B cell (primary cell): ENCODE measurements around the gene CTSH. TPM values are rescaled to one million over a fixed set of nuclear protein-coding genes. Genes with fewer than 3 reads are reported as not detected.
A peak's percentile ranks its signal among the peaks of the same experiment; 100 is the strongest.

Experiments
- ATAC-seq: fragments of 200-7000 bp; cut with Tn5 transposase; one replicate; pipeline ENCODE4 v1.10.0; 2021; ENCODE audit warnings: low read depth, mild to moderate bottlenecking, moderate number of reproducible peaks, moderate library complexity
- CTCF ChIA-PET: fragments of 350-600 bp; sonication (Branson Sonifier 250); formaldehyde crosslinking; loops from one replicate; lab custom pipeline; 2021; ENCODE audit warnings: antibody characterized with exemption, inconsistent platforms; lab: Charles Lee
- POLR2A ChIA-PET: fragments of 350-600 bp; sonication (Branson Sonifier 250); formaldehyde crosslinking; loops from one replicate; lab custom pipeline; 2021; ENCODE audit warnings: antibody characterized with exemption; lab: Charles Lee
- DNase-seq: peaks from one replicate; pipeline ENCODE4 v3.0.0; 2013
- H2AFZ ChIP-seq: 2 replicates; pipeline ENCODE4 v1.6.1; 2012; ENCODE audit warnings: mild to moderate bottlenecking, low read depth, low read length; ENCODE audit not compliant: insufficient read depth, poor library complexity, severe bottlenecking
- H3K27ac ChIP-seq, 2 donors: 1 replicate in 1 of 2; 2 replicates in 1 of 2; pipeline ENCODE4 v1.5.1; 2012 to 2013; ENCODE audit warnings: low read length in 2 of 2, mild to moderate bottlenecking in 2 of 2, moderate library complexity in 1 of 2
- H3K27me3 ChIP-seq, 4 experiments: fragments of 200-600 bp in 1 of 4; sonication (generic) in 1 of 4; replicated peaks in 1 of 4; 1 replicate in 2 of 4; 2 replicates in 2 of 4; pipeline versions ENCODE4 v1.6.1 to v1.7.0; 2013 to 2016; ENCODE audit warnings: low read length in 3 of 4, mild to moderate bottlenecking in 2 of 4, mixed read lengths in 1 of 4, moderate library complexity in 1 of 4; ENCODE audit not compliant: insufficient read depth in 4 of 4, control insufficient read depth in 3 of 4; ENCODE audit errors: control extremely low read depth in 1 of 4
- H3K36me3 ChIP-seq, 2 experiments: replicated peaks in 1 of 2; 1 replicate in 1 of 2; 2 replicates in 1 of 2; pipeline versions ENCODE4 v1.6.1 to v1.7.1; 2013; ENCODE audit warnings: low read length in 1 of 2; ENCODE audit not compliant: insufficient read depth in 2 of 2, control insufficient read depth in 1 of 2; ENCODE audit errors: control extremely low read depth in 1 of 2, extremely low read depth in 1 of 2
- H3K4me1 ChIP-seq, 2 donors: fragments of 200-600 bp in 1 of 2; sonication (generic) in 1 of 2; 1 replicate in 1 of 2; 2 replicates in 1 of 2; pipeline versions ENCODE4 v1.5.1 to v1.6.1; 2013 to 2017; ENCODE audit warnings: low read length in 2 of 2; ENCODE audit not compliant: control insufficient read depth in 2 of 2, insufficient read depth in 2 of 2
- H3K4me2 ChIP-seq: replicated peaks from 2 replicates; pipeline ENCODE3; 2012; ENCODE audit warnings: mild to moderate bottlenecking, low read depth, low read length; ENCODE audit not compliant: poor library complexity, severe bottlenecking
- H3K4me3 ChIP-seq, 5 experiments: fragments of 200-600 bp in 1 of 5; sonication (generic) in 1 of 5; 1 replicate in 3 of 5; 2 replicates in 2 of 5; pipeline versions ENCODE4 v1.5.1 to v1.7.0; 2011 to 2016; ENCODE audit warnings: low read length in 4 of 5, mild to moderate bottlenecking in 4 of 5, low read depth in 2 of 5, control low read depth in 1 of 5, moderate library complexity in 1 of 5; ENCODE audit not compliant: insufficient read depth in 1 of 5; ENCODE audit errors: control extremely low read depth in 1 of 5, extremely low read depth in 1 of 5
- H3K79me2 ChIP-seq: fragments of 200-600 bp; sonication (generic); one replicate; pipeline ENCODE4 v1.6.0; 2016; ENCODE audit warnings: low read length; ENCODE audit not compliant: control insufficient read depth, insufficient read depth
- H3K9ac ChIP-seq: fragments of 200-600 bp; sonication (generic); 2 replicates; pipeline ENCODE4 v1.6.1; 2017; ENCODE audit warnings: mild to moderate bottlenecking, low read length, moderate library complexity
- H3K9me3 ChIP-seq, 3 donors: one replicate each; pipeline versions ENCODE4 v1.6.1 to v1.7.1; 2013; ENCODE audit warnings: low read length in 2 of 3; ENCODE audit not compliant: control insufficient read depth in 2 of 3, insufficient read depth in 1 of 3; ENCODE audit errors: control extremely low read depth in 1 of 3
- H4K20me1 ChIP-seq: 2 replicates; pipeline ENCODE4 v1.6.0; 2012; ENCODE audit warnings: mild to moderate bottlenecking, low read length; ENCODE audit not compliant: insufficient read depth, control insufficient read depth, poor library complexity, severe bottlenecking
- H3K27ac Mint-ChIP-seq: one replicate; pipeline ENCODE4 v1.8.0; 2021; ENCODE audit warnings: mixed read lengths
- H3K27me3 Mint-ChIP-seq: one replicate; pipeline ENCODE4 v1.8.0; 2021; ENCODE audit warnings: mixed read lengths
- H3K4me1 Mint-ChIP-seq: one replicate; pipeline ENCODE4 v1.8.0; 2021; ENCODE audit warnings: mixed read lengths
- H3K4me3 Mint-ChIP-seq: one replicate; pipeline ENCODE4 v1.8.0; 2021; ENCODE audit warnings: mixed read lengths
- H3K9me3 Mint-ChIP-seq: one replicate; pipeline ENCODE4 v1.8.0; 2022; ENCODE audit warnings: mixed read lengths; ENCODE audit not compliant: insufficient read depth
- CTCF ChIP-seq: fragments of 200-600 bp; IDR thresholded peaks from one replicate; pipeline ENCODE4 v1.8.0; 2022; ENCODE audit warnings: antibody characterized with exemption, mild to moderate bottlenecking
- EZH2 ChIP-seq: IDR thresholded peaks from 2 replicates; pipeline ENCODE4 v1.6.1; 2012; ENCODE audit warnings: borderline replicate concordance, low read depth, mild to moderate bottlenecking, moderate library complexity, low read length; ENCODE audit not compliant: insufficient read depth, poor library complexity, severe bottlenecking
- WGBS: methylation state at CpG from one replicate; pipeline ENCODE4 v1.1.5; 2013; ENCODE audit warnings: missing lambda C conversion rate; ENCODE audit not compliant: insufficient coverage; 5-methylcytosine and 5-hydroxymethylcytosine counted together
- intact Hi-C: fragments of 100-400 bp; cut with micrococcal nuclease; formaldehyde crosslinking; loops from one replicate; pipeline ENCODE4 v1.10.0; 2022
- polyA plus RNA-seq: library from polyadenylated mRNA; depleted of rRNA; stranded (reverse); fragments of >200 nt; gene quantifications from 2 replicates; pipeline ENCODE4 v1.2.3, GENCODE V29; 2012
- total RNA-seq, 2 donors: library from RNA; stranded (reverse); fragments of 120-200 nt in 1 of 2; gene quantifications; 1 replicate in 1 of 2; 2 replicates in 1 of 2; pipeline versions ENCODE4 v1.2.3 to v1.2.4, GENCODE V29; 2013 to 2022

CTSH gene
- total and polyA plus RNA-seq, 2 donors (not counting 1 experiment from before 2014, with no cell fraction given) = 399 to 441 TPM

DNA sequence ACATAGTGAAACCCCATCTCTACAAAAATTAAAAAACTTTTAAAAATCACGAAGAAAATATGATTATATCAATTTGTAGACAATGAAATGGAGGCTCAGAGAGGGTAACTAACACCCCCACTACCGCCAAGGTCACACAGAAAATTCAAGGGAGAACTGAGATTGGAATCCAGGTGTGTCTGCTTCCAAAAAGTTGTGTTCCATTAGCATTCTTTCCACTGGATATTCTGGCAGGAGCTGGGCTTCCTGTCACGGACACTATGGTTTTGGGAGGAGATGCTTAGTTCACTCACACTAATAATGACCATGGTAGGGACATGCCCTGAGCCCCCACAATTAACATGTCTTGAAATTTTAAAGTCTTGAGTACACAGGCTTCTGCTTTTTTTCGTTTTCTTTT, 28.8 kb downstream of the CTSH start:
- intact Hi-C loops = no loop called here
- H2AFZ ChIP-seq = no peak overlapping the region
- H3K4me3 Mint-ChIP-seq = no peak overlapping the region
- no peaks in the 10 kb centered on the region for H3K9me3 Mint-ChIP-seq
- H3K27me3 ChIP-seq = no peaks in the 10 kb centered on the region
- no peak overlapping the region for H3K27ac ChIP-seq
- no peak overlapping the region for H3K27ac Mint-ChIP-seq
- TF ChIP-seq EZH2 (no peak), CTCF (no peak)
- ChIA-PET CTCF (interaction anchor here (1.1 to 11.4 kb wide), 7 partner anchors 8 to 268 kb away, joined by 3 to 216 read pairs (median 3); no protein-coding TSS in a partner anchor), POLR2A (no interaction called here)
- ATAC-seq = no peak
- peaks cover 5 to 40% of the 10 kb centered on the region in 2 experiments for H3K36me3 ChIP-seq
- H3K4me1 Mint-ChIP-seq = peaks cover 11% of the 10 kb centered on the region
- H4K20me1 ChIP-seq = peaks cover 12% of the 10 kb centered on the region
- H3K4me2 ChIP-seq = no peak overlapping the region
- no peak overlapping the region for H3K4me3 ChIP-seq
- no peaks in the 10 kb centered on the region for H3K27me3 Mint-ChIP-seq
- 100% methylated on average over 1 of the region's 4 CpGs for WGBS
- peaks cover 3 to 7% of the 10 kb centered on the region in 2 donors for H3K4me1 ChIP-seq
- H3K9ac ChIP-seq = no peak overlapping the region
- H3K79me2 ChIP-seq = peaks cover 5% of the 10 kb centered on the region
- no peaks in the 10 kb centered on the region for H3K9me3 ChIP-seq
- no peak for DNase-seq

DNA sequence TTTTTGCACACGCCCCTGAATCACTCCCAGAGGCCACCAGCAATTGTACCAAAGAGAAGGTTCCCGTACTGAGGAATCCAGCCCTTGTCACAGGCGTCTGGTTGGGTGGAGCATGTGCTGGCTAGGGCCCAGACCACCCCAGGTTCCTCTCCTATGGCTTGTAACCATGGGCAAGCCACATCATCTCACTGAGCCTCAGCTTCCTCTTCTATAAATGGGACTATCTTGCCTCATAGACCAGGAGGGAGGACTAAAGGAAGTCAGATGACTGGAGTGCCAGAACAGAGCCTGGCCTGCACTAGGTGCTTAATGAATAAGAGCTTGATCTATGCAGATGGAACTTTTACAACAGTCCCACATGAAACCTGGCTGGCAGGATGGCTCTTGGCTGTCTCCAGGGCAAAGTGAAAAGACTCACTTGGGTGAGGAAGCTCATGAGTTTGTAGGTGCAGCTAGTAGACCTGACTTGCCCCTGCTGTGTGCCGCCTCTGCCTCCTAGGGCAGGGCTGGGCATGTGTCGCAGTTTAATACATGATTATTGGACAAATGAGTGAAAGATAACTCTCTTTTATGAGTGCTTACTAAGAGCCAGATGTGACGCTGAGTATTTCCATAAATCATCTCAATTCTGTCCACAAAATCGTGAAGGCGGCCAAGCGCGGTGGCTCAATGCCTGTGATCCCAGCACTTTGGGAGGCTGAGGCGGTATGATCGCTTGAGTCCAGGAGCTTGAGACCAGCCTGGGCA, 29.3 kb downstream of the CTSH start:
- ChIA-PET POLR2A (interaction anchor here (0.6 kb wide), 1 partner anchor 12 kb away, joined by 4 read pairs; no protein-coding TSS in a partner anchor), CTCF (interaction anchor here (1.1 to 11.4 kb wide), 6 partner anchors 20 to 268 kb away, joined by 3 to 216 read pairs (median 4); partner anchors contain the start of gene CTSH)
- H3K4me3 Mint-ChIP-seq = no peak overlapping the region
- no peak for TF ChIP-seq EZH2
- no peak for TF ChIP-seq CTCF
- ATAC-seq (peak; percentile 24), DNase-seq (no peak)
- WGBS = 80% methylated on average over 7 of the region's 12 CpGs
- no peaks in the 10 kb centered on the region for H3K27me3 ChIP-seq
- no peak overlapping the region for H3K4me2 ChIP-seq
- H3K27ac Mint-ChIP-seq = peak overlapping the region; percentile 3
- no peak overlapping the region for H3K9ac ChIP-seq
- H3K4me1 Mint-ChIP-seq = peaks cover 11% of the 10 kb centered on the region
- no peaks in the 10 kb centered on the region for H3K27me3 Mint-ChIP-seq
- H3K79me2 ChIP-seq = peaks cover 5% of the 10 kb centered on the region
- no peak overlapping the region for H3K4me3 ChIP-seq
- H3K27ac ChIP-seq = peak overlapping the region in 1 of 2 donors; percentile 27
- no peaks in the 10 kb centered on the region for H3K9me3 ChIP-seq
- H4K20me1 ChIP-seq = peaks cover 18% of the 10 kb centered on the region
- H2AFZ ChIP-seq = no peak overlapping the region
- intact Hi-C loops = no loop called here
- H3K9me3 Mint-ChIP-seq = no peaks in the 10 kb centered on the region
- peaks cover 3 to 7% of the 10 kb centered on the region in 2 donors for H3K4me1 ChIP-seq
- H3K36me3 ChIP-seq = peaks cover 5 to 44% of the 10 kb centered on the region in 2 experiments
